Nephron (organoid): ENCODE measurements around the gene TMEM235.

ENCODE experiments used
- H3K27ac Mint-ChIP-seq, 3 experiments: 2 replicates each; pipeline ENCODE4 v1.8.0; 2020; ENCODE audit warnings: mixed read lengths in 3 of 3, mild to moderate bottlenecking in 2 of 3, moderate library complexity in 1 of 3
- H3K27me3 Mint-ChIP-seq: 2 replicates; pipeline ENCODE4 v1.8.0; 2021; ENCODE audit warnings: low read depth, mild to moderate bottlenecking, moderate library complexity, mixed read lengths
- H3K36me3 Mint-ChIP-seq: 2 replicates; pipeline ENCODE4 v1.8.0; 2020; ENCODE audit warnings: low read depth, mixed read lengths
- H3K4me1 Mint-ChIP-seq: 2 replicates; pipeline ENCODE4 v1.8.0; 2020; ENCODE audit warnings: mixed read lengths
- H3K4me3 Mint-ChIP-seq, 3 experiments: 2 replicates each; pipeline ENCODE4 v1.8.0; 2020; ENCODE audit warnings: mild to moderate bottlenecking in 3 of 3, mixed read lengths in 3 of 3, moderate library complexity in 2 of 3
- H3K9me3 Mint-ChIP-seq: 2 replicates; pipeline ENCODE4 v1.8.0; 2020; ENCODE audit warnings: mixed read lengths
- TF ChIP-seq, protein P1 (sequence below), 3 experiments: fragments of 200-600 bp; sonication (generic); IDR thresholded peaks; one replicate each; pipeline ENCODE4 v1.5.0; 2021; ENCODE audit warnings: antibody characterized with exemption in 3 of 3; ENCODE audit not compliant: unreplicated experiment in 3 of 3

Gene TMEM235

DNA sequence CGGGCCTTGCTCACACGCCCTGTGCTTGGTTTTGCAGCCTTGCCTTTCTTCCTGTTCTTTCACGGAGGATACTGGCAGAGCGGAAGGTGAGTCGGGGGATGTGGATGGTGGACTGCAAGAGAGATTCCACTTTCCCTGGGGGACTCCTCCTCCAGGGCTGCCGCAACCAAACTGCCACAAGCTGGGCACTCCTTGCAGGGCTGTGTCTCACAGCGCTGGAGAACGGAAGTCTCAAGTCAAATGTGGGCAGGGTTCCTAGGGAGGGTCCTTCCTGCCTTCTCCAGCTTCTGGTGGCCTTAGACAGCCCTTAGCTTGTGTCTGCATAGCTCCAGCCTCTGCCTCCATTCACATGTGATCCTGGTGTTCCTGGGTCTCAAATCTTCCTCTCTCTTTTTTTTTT lies 28.8 kb upstream of the TMEM235 start:
- Mint-ChIP-seq H3K27ac (no peak overlapping the region), H3K4me1 (no peaks in the 10 kb centered on the region), H3K9me3 (no peaks in the 10 kb centered on the region), H3K36me3 (peaks cover 19% of the 10 kb centered on the region), H3K4me3 (no peak overlapping the region), H3K27me3 (no peaks in the 10 kb centered on the region)
- TF ChIP-seq, protein P1, sequence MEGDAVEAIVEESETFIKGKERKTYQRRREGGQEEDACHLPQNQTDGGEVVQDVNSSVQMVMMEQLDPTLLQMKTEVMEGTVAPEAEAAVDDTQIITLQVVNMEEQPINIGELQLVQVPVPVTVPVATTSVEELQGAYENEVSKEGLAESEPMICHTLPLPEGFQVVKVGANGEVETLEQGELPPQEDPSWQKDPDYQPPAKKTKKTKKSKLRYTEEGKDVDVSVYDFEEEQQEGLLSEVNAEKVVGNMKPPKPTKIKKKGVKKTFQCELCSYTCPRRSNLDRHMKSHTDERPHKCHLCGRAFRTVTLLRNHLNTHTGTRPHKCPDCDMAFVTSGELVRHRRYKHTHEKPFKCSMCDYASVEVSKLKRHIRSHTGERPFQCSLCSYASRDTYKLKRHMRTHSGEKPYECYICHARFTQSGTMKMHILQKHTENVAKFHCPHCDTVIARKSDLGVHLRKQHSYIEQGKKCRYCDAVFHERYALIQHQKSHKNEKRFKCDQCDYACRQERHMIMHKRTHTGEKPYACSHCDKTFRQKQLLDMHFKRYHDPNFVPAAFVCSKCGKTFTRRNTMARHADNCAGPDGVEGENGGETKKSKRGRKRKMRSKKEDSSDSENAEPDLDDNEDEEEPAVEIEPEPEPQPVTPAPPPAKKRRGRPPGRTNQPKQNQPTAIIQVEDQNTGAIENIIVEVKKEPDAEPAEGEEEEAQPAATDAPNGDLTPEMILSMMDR (IDR thresholded peaks at IDR 0.05; ENCODE audit: unreplicated experiment in 3 of 3), result no peak

DNA sequence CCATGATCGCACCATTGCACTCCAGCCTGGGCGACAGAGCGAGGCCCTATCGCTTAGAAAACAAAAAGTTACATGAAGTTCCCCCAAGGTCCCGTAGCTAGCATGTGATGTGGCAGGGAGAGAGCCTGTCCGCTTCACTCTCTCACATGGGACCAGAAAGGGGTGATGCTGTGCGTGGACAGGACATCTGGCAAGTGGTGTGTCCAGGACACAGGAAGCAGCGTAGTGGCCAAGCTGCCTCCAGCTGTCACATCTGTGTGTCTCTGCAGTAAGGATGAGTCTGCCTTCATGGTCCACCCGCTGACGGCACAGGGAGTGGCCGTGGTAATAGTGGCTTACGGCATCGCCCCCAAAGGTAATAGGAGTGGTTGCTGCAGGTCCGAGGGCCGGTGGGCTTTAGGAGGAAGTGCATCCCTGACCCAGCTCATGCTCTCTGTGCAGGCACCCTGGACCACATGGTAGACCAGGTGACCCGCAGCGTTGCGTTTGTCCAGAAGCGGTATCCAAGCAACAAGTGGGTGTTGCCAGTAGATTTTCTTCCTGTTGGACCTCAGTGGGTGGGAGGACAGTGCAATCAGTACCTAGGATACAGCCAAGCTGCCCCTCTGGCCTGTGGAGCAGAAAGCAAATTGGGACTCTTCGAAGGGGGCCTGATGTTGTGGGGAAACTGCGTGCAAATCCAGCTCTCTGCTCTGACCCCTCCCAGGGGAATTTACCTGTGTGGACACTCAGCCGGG lies 26.9 kb upstream of the TMEM235 start:
- Mint-ChIP-seq H3K27me3 (no peaks in the 10 kb centered on the region), H3K36me3 (peaks cover 10% of the 10 kb centered on the region), H3K4me3 (no peak overlapping the region), H3K27ac (no peak overlapping the region), H3K4me1 (no peaks in the 10 kb centered on the region), H3K9me3 (no peaks in the 10 kb centered on the region)
- TF ChIP-seq, protein P1 (IDR thresholded peaks at IDR 0.05; ENCODE audit: unreplicated experiment in 3 of 3), result no peak

DNA sequence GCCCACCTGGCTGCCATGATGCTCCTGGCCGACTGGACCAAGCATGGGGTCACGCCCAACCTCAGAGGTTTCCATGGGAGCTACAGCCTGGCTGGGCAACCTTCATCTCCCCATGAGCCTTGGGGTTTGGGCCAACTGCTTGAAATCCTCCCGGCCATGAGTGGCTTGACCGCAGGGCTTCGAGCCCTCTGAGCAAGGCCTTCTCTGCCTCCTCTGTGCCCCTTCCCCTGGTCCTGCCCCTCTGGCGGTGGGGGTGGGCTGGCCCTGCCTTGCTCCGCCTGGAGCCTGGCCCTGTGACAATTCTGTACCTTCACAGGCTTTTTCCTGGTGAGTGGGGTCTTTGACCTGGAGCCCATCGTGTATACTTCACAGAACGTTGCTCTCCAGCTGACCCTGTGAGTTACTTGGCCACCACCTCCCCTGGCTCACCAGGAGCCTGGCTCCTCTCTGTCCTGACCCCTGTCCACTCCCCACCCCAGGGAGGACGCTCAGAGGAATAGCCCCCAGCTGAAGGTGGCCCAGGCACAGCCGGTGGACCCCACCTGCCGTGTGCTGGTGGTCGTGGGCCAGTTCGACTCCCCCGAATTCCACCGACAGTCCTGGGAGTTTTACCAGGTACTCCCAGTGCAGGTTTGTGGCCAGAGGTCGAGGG lies 26.2 kb upstream of the TMEM235 start:
- no peaks in the 10 kb centered on the region for H3K9me3 Mint-ChIP-seq
- no peaks in the 10 kb centered on the region for H3K4me1 Mint-ChIP-seq
- no peak overlapping the region for H3K4me3 Mint-ChIP-seq
- H3K27me3 Mint-ChIP-seq, result no peaks in the 10 kb centered on the region
- TF ChIP-seq, protein P1 (IDR thresholded peaks at IDR 0.05; ENCODE audit: unreplicated experiment in 3 of 3), result no peak
- no peak overlapping the region for H3K27ac Mint-ChIP-seq
- peaks cover 10% of the 10 kb centered on the region for H3K36me3 Mint-ChIP-seq

DNA sequence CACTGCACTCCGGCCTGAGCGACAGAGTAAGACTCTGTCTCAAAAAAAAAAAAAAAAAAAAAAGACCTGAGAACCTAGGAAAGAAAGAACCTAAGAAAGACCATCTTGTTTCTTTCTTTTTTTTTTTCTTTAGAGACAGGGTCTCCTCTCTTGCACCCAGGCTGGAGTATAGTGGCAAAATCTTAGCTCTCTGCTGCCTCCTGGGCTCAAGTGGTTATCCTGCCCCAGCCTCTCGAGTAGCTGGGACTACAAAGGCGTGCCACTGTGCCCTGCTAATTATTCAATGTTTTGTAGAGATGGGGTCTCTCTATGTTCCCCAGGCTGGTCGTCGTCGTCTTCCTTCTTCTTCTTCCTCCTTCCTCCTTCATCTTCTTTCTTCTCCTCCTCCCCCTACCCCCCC lies 25.1 kb upstream of the TMEM235 start:
- H3K4me1 Mint-ChIP-seq, result no peaks in the 10 kb centered on the region
- H3K27ac Mint-ChIP-seq, result no peak overlapping the region
- TF ChIP-seq, protein P1 (IDR thresholded peaks at IDR 0.05; ENCODE audit: unreplicated experiment in 3 of 3), result no peak
- peaks cover 10% of the 10 kb centered on the region for H3K36me3 Mint-ChIP-seq
- H3K9me3 Mint-ChIP-seq, result no peaks in the 10 kb centered on the region
- H3K4me3 Mint-ChIP-seq, result no peak overlapping the region
- H3K27me3 Mint-ChIP-seq, result no peaks in the 10 kb centered on the region

DNA sequence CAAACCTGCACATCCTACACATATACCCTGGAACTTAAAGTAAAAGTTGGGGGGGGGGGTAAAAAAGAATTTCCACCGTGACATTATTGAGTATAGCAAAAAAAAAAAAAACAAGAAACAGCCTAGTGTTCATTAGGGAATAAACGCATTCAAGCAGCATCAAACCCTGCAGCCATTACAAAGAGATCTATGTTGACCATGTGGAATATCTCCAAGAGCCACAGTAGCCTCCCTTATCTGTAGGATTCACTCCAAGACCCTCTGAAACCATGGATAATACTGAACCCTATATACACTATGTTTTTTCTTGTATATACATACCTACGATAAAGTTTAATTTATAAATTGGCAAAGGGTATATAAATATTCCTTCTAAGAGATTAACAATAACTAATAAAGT lies 22.9 kb upstream of the TMEM235 start:
- Mint-ChIP-seq H3K36me3 (peaks cover 10% of the 10 kb centered on the region), H3K27ac (no peak overlapping the region), H3K27me3 (no peaks in the 10 kb centered on the region), H3K9me3 (no peaks in the 10 kb centered on the region), H3K4me1 (no peaks in the 10 kb centered on the region), H3K4me3 (no peak overlapping the region)
- TF ChIP-seq, protein P1 (IDR thresholded peaks at IDR 0.05; ENCODE audit: unreplicated experiment in 3 of 3), result no peak

DNA sequence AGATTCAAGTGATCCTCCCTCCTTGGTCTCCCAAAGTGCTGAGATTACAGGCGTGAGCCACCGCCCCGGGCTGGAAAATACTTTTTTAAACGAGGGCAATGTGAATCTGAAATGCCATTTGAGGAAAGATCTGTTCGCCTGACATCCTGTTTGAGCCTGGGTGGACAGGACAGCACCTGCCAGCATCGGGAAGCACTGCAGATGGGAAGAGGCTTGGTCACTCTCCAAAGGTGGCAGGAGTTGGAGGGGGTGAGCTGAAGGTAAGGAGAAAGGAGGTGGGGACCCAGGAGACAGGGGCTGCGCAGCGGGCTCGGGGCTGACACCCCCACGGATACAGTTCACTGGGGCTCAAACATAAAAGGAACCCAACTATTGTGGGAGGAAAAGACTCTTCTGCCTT lies 21.3 kb upstream of the TMEM235 start:
- TF ChIP-seq, protein P1 (IDR thresholded peaks at IDR 0.05; ENCODE audit: unreplicated experiment in 3 of 3), result no peak
- Mint-ChIP-seq H3K4me1 (peaks cover 4% of the 10 kb centered on the region), H3K27ac (no peak overlapping the region), H3K9me3 (no peaks in the 10 kb centered on the region), H3K4me3 (no peak overlapping the region), H3K27me3 (no peaks in the 10 kb centered on the region), H3K36me3 (peaks cover 7% of the 10 kb centered on the region)
